Pons (tissue), 1 donor: ENCODE measurements around the gene HLA-F.

ENCODE experiments used
- DNase-seq: peaks from one replicate; pipeline ENCODE4 v3.0.0-alpha.2; 2016; ENCODE audit warnings: low spot score

The HLA-F gene

DNA sequence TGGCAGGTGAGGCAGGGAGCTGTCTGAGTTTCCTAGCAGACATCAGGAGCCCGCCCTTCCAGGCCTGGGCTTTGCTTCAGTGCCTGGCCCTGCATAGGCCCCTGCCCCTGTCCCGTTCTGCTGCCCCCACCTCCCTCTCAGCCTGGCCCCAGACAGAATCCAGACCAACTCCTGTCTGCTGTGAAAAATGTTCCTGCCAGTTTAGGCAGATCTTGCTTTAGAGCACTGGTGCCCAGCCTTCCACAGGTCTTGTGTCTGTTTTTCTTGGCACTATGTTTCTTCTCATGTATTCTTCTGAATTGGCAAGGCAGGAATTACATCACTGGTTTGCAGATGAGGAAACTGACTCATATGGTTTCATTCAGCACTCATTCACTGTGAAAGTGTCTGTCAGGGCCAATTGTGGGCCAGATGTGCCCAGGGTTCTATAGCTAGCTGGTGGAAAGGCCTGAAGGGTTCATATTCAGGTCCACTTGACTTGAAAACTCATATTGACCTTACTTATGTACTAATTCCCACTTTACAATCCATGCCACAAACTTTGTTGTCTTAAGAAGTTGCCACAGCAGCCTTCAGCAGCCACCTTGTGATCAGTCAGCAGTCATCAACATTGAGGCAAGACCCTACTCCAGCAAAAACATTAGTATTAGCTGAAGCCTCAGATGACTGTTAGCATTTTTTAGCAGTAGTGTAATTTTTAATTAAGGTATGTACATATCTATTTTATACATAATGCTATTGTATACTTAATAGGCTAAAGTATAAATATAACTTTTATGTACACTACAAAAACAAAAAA lies 40.5 kb downstream of the HLA-F start:
- no peak for DNase-seq

GRCh38 chr6:29764422-29765196 lies 41.4 kb downstream of the HLA-F start:
- no peak for DNase-seq

DNA sequence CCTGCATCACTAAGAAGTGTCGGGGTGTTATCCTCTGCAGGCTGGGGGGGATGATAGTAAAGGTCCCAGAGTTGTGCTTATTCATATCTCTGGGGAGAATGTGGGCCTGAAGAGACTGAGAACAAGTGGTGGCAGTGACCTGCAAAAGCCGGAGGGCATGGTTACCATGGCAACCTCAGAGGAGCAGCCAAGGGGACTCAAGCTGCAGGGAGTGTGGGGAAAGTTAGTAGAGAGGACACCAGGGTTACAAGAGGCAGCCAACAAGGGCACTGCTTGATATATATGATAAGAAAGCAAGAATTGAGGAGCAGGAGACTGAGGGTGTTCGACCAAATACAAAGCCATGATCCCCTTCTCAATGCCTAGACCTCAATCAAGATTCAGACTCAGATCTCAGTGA lies 46.1 kb downstream of the HLA-F start:
- DNase-seq = no peak

DNA sequence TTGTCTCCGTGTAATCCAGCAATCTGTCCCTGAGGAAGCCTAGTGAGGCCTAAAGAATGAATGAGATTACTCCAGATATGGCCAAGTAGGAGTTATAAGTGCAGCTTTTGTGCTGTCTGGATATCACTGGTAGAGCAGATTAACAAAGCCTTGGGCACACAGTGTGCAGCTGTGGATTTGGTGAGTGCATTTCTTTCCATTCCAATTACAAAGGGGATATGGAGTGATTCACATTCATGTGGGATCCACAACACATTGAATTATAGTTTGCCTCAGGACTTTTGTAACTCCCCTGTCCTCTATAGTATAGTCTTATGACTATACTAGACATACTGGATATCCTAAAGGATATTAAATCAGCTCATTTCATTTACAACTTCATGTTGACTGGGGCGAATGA lies 47.1 kb downstream of the HLA-F start:
- DNase-seq = no peak

- DNase-seq = no peak
Observed at GRCh38 chr6:29776684-29777083, 53.5 kb downstream of the HLA-F start.
